Uterus (tissue), 4 donors: ENCODE data around the gene SLC25A22. TPM values are rescaled to one million over a fixed set of nuclear protein-coding genes. Genes with fewer than 3 reads are reported as not detected.
A peak's percentile ranks its signal among the peaks of the same experiment; 100 is the strongest.

ENCODE experiments used
- DNase-seq, 2 donors: peaks; one replicate each; pipeline ENCODE4 v3.0.0-alpha.2; 2019 to 2020
- H3K27ac ChIP-seq, 2 donors: fragments of 200-600 bp; sonication (generic); 1 replicate in 1 of 2; 2 replicates in 1 of 2; pipeline ENCODE4 v1.5.1; 2016 to 2018
- H3K27me3 ChIP-seq, 2 donors: fragments of 200-600 bp; sonication (generic); one replicate each; pipeline ENCODE4 v1.5.1; 2018 to 2019; ENCODE audit warnings: control low read depth in 1 of 2
- H3K36me3 ChIP-seq, 2 donors: fragments of 200-600 bp; sonication (generic); one replicate each; pipeline ENCODE4 v1.5.1; 2019; ENCODE audit warnings: control low read depth in 1 of 2
- H3K4me1 ChIP-seq, 2 donors: fragments of 200-600 bp; sonication (generic); one replicate each; pipeline ENCODE4 v1.5.1; 2018 to 2019; ENCODE audit warnings: control low read depth in 1 of 2
- H3K4me3 ChIP-seq, 2 donors: fragments of 200-600 bp; sonication (generic); 1 replicate in 1 of 2; 2 replicates in 1 of 2; pipeline ENCODE4 v1.5.1; 2018 to 2019; ENCODE audit warnings: mild to moderate bottlenecking in 1 of 2
- H3K9me3 ChIP-seq, 2 donors: fragments of 200-600 bp; sonication (generic); one replicate each; pipeline ENCODE4 v1.5.1; 2019; ENCODE audit warnings: control low read depth in 1 of 2
- POLR2A ChIP-seq, 2 donors: fragments of 450-650 bp; IDR thresholded peaks; one replicate each; pipeline ENCODE4 v1.6.1; 2016; ENCODE audit warnings: antibody characterized with exemption in 2 of 2, mild to moderate bottlenecking in 1 of 2, moderate library complexity in 1 of 2
- intact Hi-C: fragments of 100-400 bp; cut with DNase I; formaldehyde crosslinking; loops from one replicate; pipeline ENCODE4 v1.15.1; 2023; ENCODE audit warnings: low total_unique reads
- total RNA-seq, 4 donors: library from RNA; depleted of rRNA in 3 of 4; stranded (reverse); fragments of >200 nt in 3 of 4; gene quantifications; one replicate each; pipeline versions ENCODE4 v1.1.0 to v1.2.4, GENCODE V29; 2014 to 2023
- TF ChIP-seq, protein P1 (sequence below), 4 experiments: fragments of 200-600 bp in 2 of 4; fragments of 450-650 bp in 2 of 4; sonication (generic) in 2 of 4; IDR thresholded peaks; one replicate each; pipeline ENCODE4 v1.5.1; 2016 to 2019; ENCODE audit warnings: antibody characterized with exemption in 4 of 4, mild to moderate bottlenecking in 2 of 4, moderate library complexity in 1 of 4
- donor health status: DM: yes; HTN: yes; CAD: no.

The SLC25A22 gene
- total RNA-seq, 4 donors from 2014 or later, result 0.29 to 20.8 (median 5.4) TPM

DNA sequence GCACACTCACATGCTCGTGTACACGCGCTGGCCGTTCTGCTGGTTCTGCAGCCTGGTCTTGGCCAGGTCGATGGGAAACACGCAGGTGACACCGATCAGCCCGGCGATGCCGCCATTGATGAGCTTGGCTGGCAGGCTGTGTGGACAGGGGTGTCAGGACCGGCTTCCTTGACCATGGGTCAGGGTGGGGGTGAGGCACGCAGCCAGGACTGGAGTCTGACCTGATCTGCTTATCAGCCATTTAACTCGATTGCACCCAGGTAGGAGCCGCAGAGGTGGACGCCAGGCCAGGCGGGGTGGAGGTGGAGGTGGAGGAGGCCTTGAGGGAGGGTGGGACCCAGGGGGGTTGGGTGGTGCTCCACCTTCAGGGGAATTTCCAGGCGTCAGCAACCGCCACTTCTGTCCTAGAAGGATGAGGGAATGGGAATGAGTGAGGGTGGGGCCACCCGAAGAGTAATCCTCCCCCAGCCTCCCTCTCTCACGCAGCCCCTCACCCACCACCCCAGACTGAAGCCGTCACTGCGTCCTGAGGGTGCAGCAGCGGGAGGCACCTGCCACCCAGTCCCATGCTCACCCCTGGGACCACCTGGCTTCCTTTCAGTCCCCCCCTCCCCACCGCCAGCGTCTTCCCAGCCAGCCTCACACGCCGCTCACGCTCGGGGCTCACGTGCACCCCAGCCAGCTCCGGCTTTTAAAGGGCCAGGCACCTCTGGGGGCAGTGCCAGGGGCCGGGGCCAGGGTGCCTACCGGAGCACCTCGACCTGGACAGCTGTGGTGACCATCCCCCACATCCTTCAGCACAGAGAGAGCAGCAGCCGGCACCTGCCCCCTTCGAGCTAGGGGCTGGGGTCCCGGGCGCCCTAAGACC lies 3.1 kb downstream of the SLC25A22 start:
- H3K36me3 ChIP-seq, result no peaks in the 10 kb centered on the region
- intact Hi-C loops, result no loop called here
- H3K4me3 ChIP-seq, result peak overlapping the region; percentile 61 to 79
- no peaks in the 10 kb centered on the region for H3K9me3 ChIP-seq
- no peak for TF ChIP-seq POLR2A (IDR thresholded peaks at IDR 0.05)
- TF ChIP-seq, protein P1, sequence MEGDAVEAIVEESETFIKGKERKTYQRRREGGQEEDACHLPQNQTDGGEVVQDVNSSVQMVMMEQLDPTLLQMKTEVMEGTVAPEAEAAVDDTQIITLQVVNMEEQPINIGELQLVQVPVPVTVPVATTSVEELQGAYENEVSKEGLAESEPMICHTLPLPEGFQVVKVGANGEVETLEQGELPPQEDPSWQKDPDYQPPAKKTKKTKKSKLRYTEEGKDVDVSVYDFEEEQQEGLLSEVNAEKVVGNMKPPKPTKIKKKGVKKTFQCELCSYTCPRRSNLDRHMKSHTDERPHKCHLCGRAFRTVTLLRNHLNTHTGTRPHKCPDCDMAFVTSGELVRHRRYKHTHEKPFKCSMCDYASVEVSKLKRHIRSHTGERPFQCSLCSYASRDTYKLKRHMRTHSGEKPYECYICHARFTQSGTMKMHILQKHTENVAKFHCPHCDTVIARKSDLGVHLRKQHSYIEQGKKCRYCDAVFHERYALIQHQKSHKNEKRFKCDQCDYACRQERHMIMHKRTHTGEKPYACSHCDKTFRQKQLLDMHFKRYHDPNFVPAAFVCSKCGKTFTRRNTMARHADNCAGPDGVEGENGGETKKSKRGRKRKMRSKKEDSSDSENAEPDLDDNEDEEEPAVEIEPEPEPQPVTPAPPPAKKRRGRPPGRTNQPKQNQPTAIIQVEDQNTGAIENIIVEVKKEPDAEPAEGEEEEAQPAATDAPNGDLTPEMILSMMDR (IDR thresholded peaks at IDR 0.05), result no peak
- H3K27ac ChIP-seq, result peak overlapping the region; percentile 87 to 90
- H3K27me3 ChIP-seq, result no peaks in the 10 kb centered on the region
- no peak for DNase-seq
- H3K4me1 ChIP-seq, result peaks cover 6 to 22% of the 10 kb centered on the region in 2 donors

DNA sequence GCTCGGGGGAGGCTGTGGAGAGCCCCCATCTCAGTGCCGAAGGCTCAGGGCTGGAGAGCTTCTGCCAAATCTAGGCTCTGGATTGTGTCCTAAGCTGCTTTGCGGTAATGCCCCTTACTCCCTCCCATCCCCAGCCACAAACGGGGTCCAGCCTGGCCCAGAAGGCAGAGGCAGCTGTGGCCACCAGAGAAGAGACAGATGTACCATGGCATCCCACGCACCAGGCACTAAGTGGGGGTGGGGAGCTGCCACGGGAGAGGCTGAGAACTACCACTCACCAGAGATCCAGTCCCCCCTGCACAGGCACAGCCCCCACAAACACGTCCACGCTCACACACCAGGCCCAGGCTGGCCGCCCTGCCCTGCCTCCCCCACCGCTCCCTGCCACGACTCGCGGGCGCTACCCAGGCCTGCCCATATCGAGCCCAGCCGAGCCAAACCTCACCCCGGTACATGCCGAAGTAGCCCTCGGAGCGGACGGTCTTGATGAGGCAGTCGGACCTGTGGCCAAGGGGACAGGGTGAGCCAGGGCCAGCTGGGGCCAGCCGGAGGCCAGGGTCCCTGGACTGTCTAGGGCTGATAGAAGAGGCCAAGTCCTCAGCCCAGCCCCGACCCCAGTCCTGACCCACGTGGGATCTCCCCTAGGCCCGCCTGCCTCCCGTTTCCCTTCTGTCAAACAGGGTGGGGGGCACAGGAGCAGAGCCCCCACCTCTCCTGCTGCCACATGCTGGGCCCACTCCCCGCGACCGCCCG lies 3.9 kb downstream of the SLC25A22 start:
- no peak for TF ChIP-seq POLR2A (IDR thresholded peaks at IDR 0.05)
- TF ChIP-seq, protein P1 (IDR thresholded peaks at IDR 0.05), result no peak
- no peak for DNase-seq
- H3K9me3 ChIP-seq, result no peaks in the 10 kb centered on the region
- no peak overlapping the region for H3K27ac ChIP-seq
- no peak overlapping the region for H3K4me3 ChIP-seq
- intact Hi-C loops, result no loop called here
- H3K36me3 ChIP-seq, result no peaks in the 10 kb centered on the region
- peaks cover 6 to 22% of the 10 kb centered on the region in 2 donors for H3K4me1 ChIP-seq
- H3K27me3 ChIP-seq, result peaks cover 0 to 4% of the 10 kb centered on the region in 2 donors

DNA sequence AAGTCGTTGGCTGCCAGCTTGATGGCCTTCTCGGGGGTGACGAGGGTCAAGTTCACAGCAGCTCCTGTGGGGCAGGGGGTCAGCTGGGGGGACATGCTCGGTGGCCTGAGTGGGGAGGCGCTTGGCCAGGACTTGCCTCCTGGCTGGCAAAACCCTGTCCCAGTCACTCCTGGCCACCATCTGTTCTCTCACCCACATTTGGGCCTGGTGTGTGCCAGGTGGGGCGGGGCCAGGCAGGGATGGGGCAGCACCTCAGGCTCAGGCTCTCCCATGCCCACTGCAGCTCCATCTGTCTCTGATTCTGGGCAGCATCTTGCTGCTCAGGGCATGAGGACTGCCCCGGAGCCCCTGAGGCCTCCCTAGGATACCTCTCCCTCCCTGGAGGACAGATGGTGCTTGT lies 4.5 kb downstream of the SLC25A22 start:
- TF ChIP-seq, protein P1 (IDR thresholded peaks at IDR 0.05), result no peak
- no peak for TF ChIP-seq POLR2A (IDR thresholded peaks at IDR 0.05)
- Histone ChIP-seq H3K4me1 (peaks cover 6 to 22% of the 10 kb centered on the region in 2 donors), H3K27me3 (peaks cover 0 to 4% of the 10 kb centered on the region in 2 donors), H3K36me3 (no peaks in the 10 kb centered on the region), H3K27ac (no peak overlapping the region), H3K9me3 (no peaks in the 10 kb centered on the region), H3K4me3 (no peak overlapping the region)
- intact Hi-C loops, result no loop called here
- DNase-seq, result no peak

GRCh38 chr11:792873-793272 lies 5.2 kb downstream of the SLC25A22 start:
- H3K27ac ChIP-seq, result no peak overlapping the region
- H3K4me1 ChIP-seq, result peaks cover 6 to 22% of the 10 kb centered on the region in 2 donors
- no peaks in the 10 kb centered on the region for H3K36me3 ChIP-seq
- H3K4me3 ChIP-seq, result no peak overlapping the region
- TF ChIP-seq, protein P1 (IDR thresholded peaks at IDR 0.05), result no peak
- intact Hi-C loops, result no loop called here
- no peaks in the 10 kb centered on the region for H3K9me3 ChIP-seq
- H3K27me3 ChIP-seq, result peaks cover 0 to 4% of the 10 kb centered on the region in 2 donors
- no peak for DNase-seq

DNA sequence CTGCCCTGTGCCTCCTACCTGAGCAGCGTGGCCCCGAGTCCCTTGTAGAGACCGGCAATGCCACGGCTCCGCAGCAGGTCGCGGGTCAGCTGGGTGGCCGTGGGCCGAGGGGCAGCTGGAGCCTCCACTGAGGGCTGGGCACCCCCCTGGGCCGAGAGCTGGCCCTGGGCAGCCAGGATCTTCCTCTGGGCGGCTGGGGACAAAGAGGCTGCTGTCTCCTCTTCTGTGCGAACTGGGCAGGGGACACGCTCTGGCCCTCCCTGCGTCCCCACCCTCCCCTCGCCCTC lies 5.6 kb downstream of the SLC25A22 start:
- DNase-seq, result no peak
- TF ChIP-seq, protein P1 (IDR thresholded peaks at IDR 0.05), result no peak
- TF ChIP-seq POLR2A (IDR thresholded peaks at IDR 0.05), result no peak
- Histone ChIP-seq H3K4me1 (peaks cover 6 to 22% of the 10 kb centered on the region in 2 donors), H3K9me3 (no peaks in the 10 kb centered on the region), H3K4me3 (no peak overlapping the region), H3K27me3 (peaks cover 0 to 4% of the 10 kb centered on the region in 2 donors), H3K36me3 (no peaks in the 10 kb centered on the region), H3K27ac (no peak overlapping the region)
- intact Hi-C loops, result no loop called here
